Small intestine (tissue), 7 donors: ENCODE measurements around the gene FAM13A. TPM values are rescaled to one million over a fixed set of nuclear protein-coding genes. Genes with fewer than 3 reads are reported as not detected.
A peak's percentile ranks its signal among the peaks of the same experiment; 100 is the strongest.

ENCODE experiments used
- DNase-seq, 2 donors: peaks; one replicate each; pipeline versions ENCODE4 v3.0.0 to v3.0.0-alpha.2; 2013
- FAIRE-seq: peaks from 2 replicates; lab custom pipeline; 2012; peaks lifted over from hg19 to GRCh38; lab: Jason Lieb, UNC
- H3K27ac ChIP-seq, 3 donors: one replicate each; pipeline ENCODE4 v1.5.1; 2013; ENCODE audit warnings: low read length in 2 of 3, mild to moderate bottlenecking in 2 of 3, control low read depth in 1 of 3, inconsistent platforms in 1 of 3, low read depth in 1 of 3, moderate library complexity in 1 of 3
- H3K27me3 ChIP-seq, 3 donors: one replicate each; pipeline ENCODE4 v1.6.1; 2013; ENCODE audit warnings: low read length in 3 of 3, inconsistent platforms in 1 of 3; ENCODE audit not compliant: control insufficient read depth in 3 of 3, insufficient read depth in 3 of 3
- H3K36me3 ChIP-seq, 3 donors: one replicate each; pipeline ENCODE4 v1.6.1; 2013; ENCODE audit warnings: low read length in 3 of 3, inconsistent platforms in 1 of 3, low read depth in 1 of 3, mild to moderate bottlenecking in 1 of 3, moderate library complexity in 1 of 3; ENCODE audit not compliant: control insufficient read depth in 3 of 3, insufficient read depth in 2 of 3
- H3K4me1 ChIP-seq, 3 donors: one replicate each; pipeline ENCODE4 v1.6.1; 2013; ENCODE audit warnings: low read length in 2 of 3, inconsistent platforms in 1 of 3, low read depth in 1 of 3, mild to moderate bottlenecking in 1 of 3, moderate library complexity in 1 of 3; ENCODE audit not compliant: control insufficient read depth in 3 of 3, insufficient read depth in 2 of 3
- H3K4me3 ChIP-seq, 3 donors: one replicate each; pipeline ENCODE4 v1.5.1; 2013; ENCODE audit warnings: low read length in 3 of 3, control low read depth in 1 of 3, inconsistent platforms in 1 of 3, low read depth in 1 of 3, mild to moderate bottlenecking in 1 of 3, moderate library complexity in 1 of 3
- H3K9me3 ChIP-seq, 2 donors: one replicate each; pipeline ENCODE4 v1.6.1; 2013; ENCODE audit warnings: low read depth in 1 of 2, low read length in 1 of 2; ENCODE audit not compliant: control insufficient read depth in 2 of 2, insufficient read depth in 1 of 2
- WGBS, 3 donors: extraction: QIAGEN DNeasy Blood & Tissue Kit; methylation state at CpG; one replicate each; pipeline ENCODE4 v1.1.7; 2013; 5-methylcytosine and 5-hydroxymethylcytosine counted together
- polyA plus RNA-seq, 4 donors: library from polyadenylated mRNA; stranded (reverse) in 3 of 4; unstranded in 1 of 4; fragments of 200-250 nt in 3 of 4; fragments of 120-200 nt in 1 of 4; gene quantifications; one replicate each; pipeline versions ENCODE4 v1.2.1 to v1.2.3, GENCODE V29; 2013
- donor health status: healthy with polysubstance abuse.
- donor health status: control.
- donor health status: control.
- donor health status: Bipolar disorder and iron deficiency.
- donor health status: healthy.

The FAM13A gene
- polyA plus RNA-seq, 4 donors, result 11.2 to 81.0 (median 58.4) TPM

DNA sequence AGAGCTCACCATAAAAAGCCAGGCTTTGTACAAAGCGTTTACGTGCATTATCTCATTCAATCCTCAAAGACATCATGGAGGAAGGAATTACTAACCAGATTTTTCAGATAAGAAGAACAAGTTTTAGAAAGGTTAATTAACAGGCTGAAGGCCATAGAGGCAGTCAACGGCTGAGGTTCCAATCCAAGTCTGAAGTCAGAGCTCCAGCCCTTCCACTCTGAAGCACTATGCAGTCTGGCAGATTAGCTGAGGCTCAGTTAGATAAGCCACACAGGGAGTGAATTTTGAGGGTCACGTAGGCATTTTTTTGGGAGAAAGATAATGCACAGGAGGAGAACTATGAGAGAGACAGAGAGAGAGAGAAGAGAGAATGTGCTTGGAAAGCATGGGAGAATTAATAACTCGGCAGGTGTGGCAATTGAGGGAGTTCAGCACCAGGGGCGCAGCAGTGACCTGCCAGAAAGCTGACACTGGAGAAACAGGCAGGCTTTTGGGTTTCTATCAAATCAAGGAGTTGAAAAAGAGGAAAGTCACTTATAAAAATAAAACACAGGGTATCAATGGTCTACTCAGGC lies 242.9 kb downstream of the FAM13A start:
- no peak overlapping the region for H3K4me3 ChIP-seq
- peak overlapping the region in 1 of 3 donors; percentile 4 for H3K27ac ChIP-seq

GRCh38 chr4:88813013-88813412 lies 244.0 kb downstream of the FAM13A start:
- H3K27me3 ChIP-seq, result no peaks in the 10 kb centered on the region
- H3K9me3 ChIP-seq, result peaks cover 0 to 3% of the 10 kb centered on the region in 2 donors
- H3K27ac ChIP-seq, result no peak overlapping the region
- H3K36me3 ChIP-seq, result peaks cover 0 to 10% (median 2%) of the 10 kb centered on the region in 3 donors
- FAIRE-seq (no peak), DNase-seq (no peak)
- no peak overlapping the region for H3K4me3 ChIP-seq
- H3K4me1 ChIP-seq, result peaks cover 0 to 32% (median 11%) of the 10 kb centered on the region in 3 donors
- 77 to 92% (median 91%) methylated on average over 4 of the region's 4 CpGs for WGBS, 3 donors

More for the DNA sequence above, 242.9 kb downstream of the FAM13A start:
- no peak for FAIRE-seq
- no peaks in the 10 kb centered on the region for H3K27me3 ChIP-seq
- 52 to 74% (median 57%) methylated on average over 6 of the region's 6 CpGs for WGBS, 3 donors
- H3K4me1 ChIP-seq, result peaks cover 0 to 29% (median 16%) of the 10 kb centered on the region in 3 donors
- DNase-seq, result no peak
- peaks cover 0 to 13% (median 2%) of the 10 kb centered on the region in 3 donors for H3K36me3 ChIP-seq
- H3K9me3 ChIP-seq, result peaks cover 0 to 3% of the 10 kb centered on the region in 2 donors

DNA sequence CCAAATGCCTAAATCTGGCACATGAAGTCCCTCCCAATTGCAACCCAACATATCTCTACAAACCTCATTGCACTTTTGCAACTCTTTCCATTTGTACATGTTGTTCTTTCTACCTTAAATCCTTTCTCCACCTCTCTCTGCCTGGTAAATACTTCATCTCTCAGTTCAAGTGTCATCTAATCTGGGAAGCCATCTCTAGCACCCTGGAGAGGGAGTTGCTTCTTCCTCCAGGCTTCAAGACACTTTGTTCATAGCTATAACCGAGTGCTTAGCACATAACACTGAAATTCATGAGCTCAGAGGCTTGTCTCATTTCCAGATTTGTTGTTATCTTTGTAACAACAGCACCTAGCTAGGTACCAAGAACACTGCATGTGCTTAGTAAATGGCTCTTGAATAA lies 244.6 kb downstream of the FAM13A start:
- H3K27me3 ChIP-seq, result no peaks in the 10 kb centered on the region
- FAIRE-seq (no peak), DNase-seq (no peak)
- peaks cover 0 to 3% of the 10 kb centered on the region in 2 donors for H3K9me3 ChIP-seq
- H3K4me3 ChIP-seq, result no peak overlapping the region
- peak overlapping the region in 1 of 3 donors; percentile 32 for H3K27ac ChIP-seq
- H3K4me1 ChIP-seq, result peaks cover 0 to 37% (median 8%) of the 10 kb centered on the region in 3 donors
- peaks cover 0 to 8% (median 2%) of the 10 kb centered on the region in 3 donors for H3K36me3 ChIP-seq
- WGBS, 3 donors, result 73 to 90% (median 81%) methylated on average over 1 of the region's 1 CpG

GRCh38 chr4:88811904-88812303 lies 245.1 kb downstream of the FAM13A start:
- H3K36me3 ChIP-seq, result peaks cover 0 to 8% (median 2%) of the 10 kb centered on the region in 3 donors
- DNase-seq, result no peak
- H3K4me1 ChIP-seq, result peaks cover 2 to 38% (median 8%) of the 10 kb centered on the region in 3 donors
- H3K27ac ChIP-seq, result no peak overlapping the region
- no peak overlapping the region for H3K4me3 ChIP-seq
- FAIRE-seq, result no peak
- 90 to 96% (median 96%) methylated on average over 1 of the region's 1 CpG for WGBS, 3 donors
- H3K9me3 ChIP-seq, result peaks cover 0 to 3% of the 10 kb centered on the region in 2 donors
- H3K27me3 ChIP-seq, result no peaks in the 10 kb centered on the region

DNA sequence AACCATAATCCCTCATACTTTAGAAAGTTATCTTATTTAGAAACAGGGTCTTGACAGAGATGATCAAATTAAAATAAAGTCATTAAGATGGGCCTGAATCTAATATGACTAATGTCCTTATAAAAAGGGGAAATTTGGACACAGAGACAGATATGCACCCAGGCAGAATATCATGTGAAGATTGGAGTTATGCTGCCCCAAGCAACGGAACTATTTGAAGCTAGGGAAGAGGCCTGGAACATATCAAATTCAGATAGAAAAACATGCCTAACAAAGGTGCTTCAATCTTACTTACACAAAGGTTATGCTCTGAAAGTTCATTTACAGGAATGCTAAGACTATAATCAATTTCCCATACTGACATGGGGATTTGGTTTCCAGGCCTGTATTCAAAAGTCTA lies 246.7 kb downstream of the FAM13A start:
- Histone ChIP-seq H3K36me3 (peaks cover 0 to 11% (median 2%) of the 10 kb centered on the region in 3 donors), H3K4me3 (no peak overlapping the region), H3K27ac (peak overlapping the region in 1 of 3 donors; percentile 57), H3K9me3 (peaks cover 0 to 3% of the 10 kb centered on the region in 2 donors), H3K27me3 (no peaks in the 10 kb centered on the region), H3K4me1 (peaks cover 7 to 41% (median 8%) of the 10 kb centered on the region in 3 donors)
- DNase-seq (no peak), FAIRE-seq (no peak)
- 68 to 86% (median 72%) methylated on average over 1 of the region's 1 CpG for WGBS, 3 donors

DNA sequence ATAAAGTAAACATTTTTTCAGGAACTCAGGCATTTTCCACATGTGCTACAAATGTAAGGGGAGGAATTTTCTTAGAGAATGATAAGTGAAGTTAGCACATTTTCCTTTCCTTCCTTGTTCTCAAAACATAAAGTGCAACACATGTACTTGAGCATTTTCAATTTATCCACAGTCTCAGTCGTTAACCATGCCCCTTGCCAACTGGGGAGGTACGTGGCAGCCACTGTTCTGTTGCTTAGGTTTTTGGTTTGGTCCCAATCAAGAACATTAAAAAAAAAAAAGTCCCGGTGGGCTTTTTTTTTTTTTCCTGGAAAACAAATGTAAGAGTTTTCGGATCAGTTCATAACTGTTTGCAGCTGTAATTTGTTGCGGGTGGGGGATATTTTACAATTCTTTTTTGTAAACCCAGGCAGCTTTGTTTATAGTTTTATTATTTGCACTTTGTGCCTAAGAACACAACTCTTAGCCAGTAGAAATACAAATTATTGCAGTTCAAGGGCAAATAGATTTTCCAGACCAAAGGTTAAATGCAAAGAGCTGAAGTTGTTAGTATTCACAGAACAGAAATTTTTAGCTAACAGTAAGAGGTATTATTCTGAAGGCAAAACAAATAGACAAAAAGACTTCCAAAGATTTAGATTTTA lies 247.3 kb downstream of the FAM13A start:
- Histone ChIP-seq H3K9me3 (peaks cover 0 to 3% of the 10 kb centered on the region in 2 donors), H3K27ac (peak overlapping the region in 1 of 3 donors; percentile 57), H3K4me3 (no peak overlapping the region), H3K27me3 (no peaks in the 10 kb centered on the region), H3K36me3 (peaks cover 0 to 8% (median 2%) of the 10 kb centered on the region in 3 donors), H3K4me1 (peaks cover 7 to 38% (median 8%) of the 10 kb centered on the region in 3 donors)
- FAIRE-seq (no peak), DNase-seq (peak; percentile 60 to 64)
- 20 to 45% (median 29%) methylated on average over 5 of the region's 5 CpGs for WGBS, 3 donors

GRCh38 chr4:88809101-88809500 lies 247.9 kb downstream of the FAM13A start:
- peak overlapping the region in 1 of 3 donors; percentile 57 for H3K27ac ChIP-seq
- H3K36me3 ChIP-seq, result peaks cover 0 to 8% (median 2%) of the 10 kb centered on the region in 3 donors
- FAIRE-seq (no peak), DNase-seq (no peak)
- H3K4me3 ChIP-seq, result no peak overlapping the region
- H3K9me3 ChIP-seq, result peaks cover 0 to 3% of the 10 kb centered on the region in 2 donors
- H3K4me1 ChIP-seq, result peaks cover 7 to 32% (median 8%) of the 10 kb centered on the region in 3 donors
- H3K27me3 ChIP-seq, result no peaks in the 10 kb centered on the region
- WGBS, 3 donors, result 69 to 94% (median 90%) methylated on average over 2 of the region's 2 CpGs

DNA sequence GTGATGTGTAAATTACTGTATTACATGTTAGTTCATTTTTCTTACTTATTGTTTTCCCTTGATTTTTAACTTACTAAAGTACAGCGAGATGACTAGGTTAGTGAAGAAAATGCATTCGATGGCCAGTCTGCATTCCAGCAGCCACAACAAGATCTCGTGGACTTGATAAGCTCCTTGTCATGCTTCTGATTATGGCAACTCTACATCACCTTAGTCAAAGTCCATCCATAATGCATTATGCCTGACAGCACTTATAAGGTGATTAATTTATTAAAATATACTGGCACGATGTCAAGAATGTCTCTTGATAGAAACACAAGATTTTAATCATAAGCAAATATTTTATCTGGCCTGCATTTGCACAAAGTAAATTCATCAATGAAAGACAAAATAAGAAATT lies 249.5 kb downstream of the FAM13A start:
- FAIRE-seq (peak; percentile 62), DNase-seq (peak; percentile 66 to 89)
- peaks cover 0 to 14% (median 2%) of the 10 kb centered on the region in 3 donors for H3K36me3 ChIP-seq

More for the DNA sequence above, 249.5 kb downstream of the FAM13A start:
- Histone ChIP-seq H3K27ac (peak overlapping the region in 1 of 3 donors; percentile 47), H3K27me3 (no peaks in the 10 kb centered on the region), H3K4me3 (no peak overlapping the region), H3K4me1 (peaks cover 7 to 38% (median 8%) of the 10 kb centered on the region in 3 donors), H3K9me3 (peaks cover 0 to 3% of the 10 kb centered on the region in 2 donors)
- 14 to 59% (median 37%) methylated on average over 4 of the region's 4 CpGs for WGBS, 3 donors
